ENCODE results near the gene EXOG. TPM values are rescaled to one million over a fixed set of nuclear protein-coding genes. Genes with fewer than 3 reads are reported as not detected.

The EXOG gene
- total and polyA plus RNA-seq, 2 experiments from 2014 or later = 5.0 to 7.0 TPM

DNA sequence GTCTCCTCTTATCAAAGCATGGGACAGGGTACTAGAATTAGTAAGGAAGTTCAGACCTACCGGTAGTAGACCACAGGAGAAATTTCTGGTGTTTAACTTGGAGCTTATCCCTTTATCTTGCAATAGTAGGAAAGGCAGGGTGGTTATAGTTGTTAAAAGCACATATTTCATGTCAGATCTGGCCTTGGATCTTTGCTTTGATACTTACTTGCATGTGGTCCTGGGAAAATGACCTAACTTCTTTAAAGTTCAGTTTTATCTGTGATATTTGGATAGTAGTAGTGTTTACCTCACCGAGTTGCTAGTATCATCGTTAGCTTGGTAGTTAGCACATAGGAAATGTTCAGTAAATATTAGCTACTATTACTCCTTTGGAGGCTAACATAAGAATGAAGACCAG, 15.4 kb downstream of the EXOG start:
- Histone ChIP-seq H3K9me3 (ENCODE audit: low read depth) (no peaks in the 10 kb centered on the region), H3K4me3 (no peak overlapping the region), H3K27me3 (no peaks in the 10 kb centered on the region), H3K36me3 (peaks cover 9% of the 10 kb centered on the region), H3K27ac (no peak overlapping the region), H3K4me1 (ENCODE audit: low read depth) (no peaks in the 10 kb centered on the region)
- no peak for DNase-seq (ENCODE audit: low read depth in 1 of 2, low spot score in 1 of 2)
- TF ChIP-seq, protein P1, sequence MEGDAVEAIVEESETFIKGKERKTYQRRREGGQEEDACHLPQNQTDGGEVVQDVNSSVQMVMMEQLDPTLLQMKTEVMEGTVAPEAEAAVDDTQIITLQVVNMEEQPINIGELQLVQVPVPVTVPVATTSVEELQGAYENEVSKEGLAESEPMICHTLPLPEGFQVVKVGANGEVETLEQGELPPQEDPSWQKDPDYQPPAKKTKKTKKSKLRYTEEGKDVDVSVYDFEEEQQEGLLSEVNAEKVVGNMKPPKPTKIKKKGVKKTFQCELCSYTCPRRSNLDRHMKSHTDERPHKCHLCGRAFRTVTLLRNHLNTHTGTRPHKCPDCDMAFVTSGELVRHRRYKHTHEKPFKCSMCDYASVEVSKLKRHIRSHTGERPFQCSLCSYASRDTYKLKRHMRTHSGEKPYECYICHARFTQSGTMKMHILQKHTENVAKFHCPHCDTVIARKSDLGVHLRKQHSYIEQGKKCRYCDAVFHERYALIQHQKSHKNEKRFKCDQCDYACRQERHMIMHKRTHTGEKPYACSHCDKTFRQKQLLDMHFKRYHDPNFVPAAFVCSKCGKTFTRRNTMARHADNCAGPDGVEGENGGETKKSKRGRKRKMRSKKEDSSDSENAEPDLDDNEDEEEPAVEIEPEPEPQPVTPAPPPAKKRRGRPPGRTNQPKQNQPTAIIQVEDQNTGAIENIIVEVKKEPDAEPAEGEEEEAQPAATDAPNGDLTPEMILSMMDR (IDR thresholded peaks at IDR 0.05; ENCODE audit: low read depth, low read length) = no peak

- Histone ChIP-seq H3K4me1 (ENCODE audit: low read depth) (peaks cover 21% of the 10 kb centered on the region), H3K36me3 (peaks cover 4% of the 10 kb centered on the region), H3K27me3 (no peaks in the 10 kb centered on the region), H3K4me3 (no peak overlapping the region), H3K9me3 (ENCODE audit: low read depth) (no peaks in the 10 kb centered on the region), H3K27ac (no peak overlapping the region)
- no peak for DNase-seq (ENCODE audit: low read depth in 1 of 2, low spot score in 1 of 2)
- TF ChIP-seq, protein P1 (IDR thresholded peaks at IDR 0.05; ENCODE audit: low read depth, low read length) = no peak
Observed at GRCh38 chr3:38515367-38515766, 19.2 kb downstream of the EXOG start.

GRCh38 chr3:38516669-38517068, 20.5 kb downstream of the EXOG start:
- H3K27me3 ChIP-seq = no peaks in the 10 kb centered on the region
- H3K4me3 ChIP-seq = no peak overlapping the region
- H3K36me3 ChIP-seq = peaks cover 4% of the 10 kb centered on the region
- no peak overlapping the region for H3K27ac ChIP-seq
- no peak for DNase-seq (ENCODE audit: low read depth in 1 of 2, low spot score in 1 of 2)
- H3K9me3 ChIP-seq (ENCODE audit: low read depth) = no peaks in the 10 kb centered on the region
- peaks cover 21% of the 10 kb centered on the region for H3K4me1 ChIP-seq (ENCODE audit: low read depth)
- TF ChIP-seq, protein P1 (IDR thresholded peaks at IDR 0.05; ENCODE audit: low read depth, low read length) = no peak

DNA sequence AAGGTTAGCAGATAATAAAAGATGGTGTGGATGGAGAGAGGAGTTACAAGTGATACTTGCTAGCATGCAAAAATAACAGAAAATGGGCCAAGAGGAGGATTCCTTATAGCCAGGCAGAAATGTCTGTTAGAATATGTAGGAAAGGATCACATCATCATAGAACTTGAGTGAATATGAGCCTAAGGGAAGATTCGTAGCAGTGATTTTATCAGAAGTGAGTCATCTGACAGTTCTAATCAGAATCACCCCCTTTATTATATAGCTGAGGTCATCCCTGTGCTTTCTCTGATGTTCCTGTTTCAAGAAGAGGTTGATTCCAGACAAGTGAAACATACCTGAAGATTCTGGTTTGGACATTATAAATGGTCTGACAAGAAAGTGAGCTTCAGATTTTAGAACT, 22.9 kb downstream of the EXOG start:
- DNase-seq (ENCODE audit: low read depth in 1 of 2, low spot score in 1 of 2) = no peak
- TF ChIP-seq, protein P1 (IDR thresholded peaks at IDR 0.05; ENCODE audit: low read depth, low read length) = no peak
- H3K27me3 ChIP-seq = no peaks in the 10 kb centered on the region
- H3K9me3 ChIP-seq (ENCODE audit: low read depth) = no peaks in the 10 kb centered on the region
- H3K27ac ChIP-seq = no peak overlapping the region
- H3K4me1 ChIP-seq (ENCODE audit: low read depth) = peaks cover 21% of the 10 kb centered on the region
- H3K4me3 ChIP-seq = no peak overlapping the region
- no peaks in the 10 kb centered on the region for H3K36me3 ChIP-seq

- H3K4me1 ChIP-seq (ENCODE audit: low read depth) = peaks cover 21% of the 10 kb centered on the region
- no peak for DNase-seq (ENCODE audit: low read depth in 1 of 2, low spot score in 1 of 2)
- no peak overlapping the region for H3K4me3 ChIP-seq
- no peak overlapping the region for H3K27ac ChIP-seq
- H3K36me3 ChIP-seq = no peaks in the 10 kb centered on the region
- no peaks in the 10 kb centered on the region for H3K27me3 ChIP-seq
- TF ChIP-seq, protein P1 (IDR thresholded peaks at IDR 0.05; ENCODE audit: low read depth, low read length) = no peak
- no peaks in the 10 kb centered on the region for H3K9me3 ChIP-seq (ENCODE audit: low read depth)
Observed at GRCh38 chr3:38519651-38520050, 23.5 kb downstream of the EXOG start.
